PC-3 (cell line): ENCODE data around the gene ABHD16A.

Experiments used
- CTCF ChIP-seq: fragments of 300-600 bp; sonication (generic); conservative IDR thresholded peaks from 2 replicates; pipeline ENCODE4 v1.5.1; 2017; ENCODE audit warnings: antibody characterized with exemption, low read depth, mild to moderate bottlenecking, low read length
- EZH2phosphoT487 ChIP-seq: fragments of 300-600 bp; sonication (generic); IDR thresholded peaks from 2 replicates; pipeline ENCODE4 v1.6.1; 2018; ENCODE audit warnings: mild to moderate bottlenecking, antibody characterized with exemption, low read length, borderline replicate concordance

DNA sequence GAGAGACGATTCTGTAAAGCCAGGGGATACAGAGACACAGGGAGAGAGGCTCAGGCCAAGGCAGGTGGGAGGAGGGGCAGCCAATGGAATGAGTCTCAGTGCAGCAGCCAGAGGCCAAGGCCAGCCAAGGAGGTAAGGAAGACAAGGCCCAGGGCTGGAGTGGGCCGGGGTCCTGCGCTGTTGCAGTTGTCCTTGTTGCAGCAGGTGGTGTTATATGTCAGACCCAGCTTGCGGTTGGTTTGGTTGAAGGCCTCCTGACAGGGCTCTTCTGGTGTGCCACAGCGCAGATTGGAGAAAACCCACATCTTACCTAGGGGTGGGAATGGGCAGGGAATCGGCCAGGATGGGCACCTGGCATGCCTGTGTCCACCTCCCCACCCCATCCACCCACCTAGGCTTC, 15.9 kb upstream of the ABHD16A start:
- TF ChIP-seq CTCF = no peak
- no peak for TF ChIP-seq EZH2phosphoT487
